Left lung (tissue), 10 donors: ENCODE data around the gene AK9. TPM values are rescaled to one million over a fixed set of nuclear protein-coding genes. Genes with fewer than 3 reads are reported as not detected.

Source experiments
- ATAC-seq: fragments of 200-7000 bp; cut with Tn5 transposase; one replicate; pipeline ENCODE4 v1.9.1; 2020; ENCODE audit warnings: moderate library complexity
- DNase-seq, 4 donors: peaks; one replicate each; pipeline ENCODE4 v3.0.0-alpha.2; 2013 to 2020
- H3K27ac ChIP-seq, 2 donors: fragments of 200-600 bp; sonication (generic) in 1 of 2; one replicate each; pipeline versions ENCODE4 v1.5.0 to v1.8.0; 2020 to 2021
- H3K27me3 ChIP-seq, 2 donors: fragments of 200-600 bp; sonication (generic) in 1 of 2; one replicate each; pipeline versions ENCODE4 v1.5.0 to v1.8.0; 2020 to 2021
- H3K36me3 ChIP-seq, 2 donors: fragments of 200-600 bp; sonication (generic) in 1 of 2; one replicate each; pipeline versions ENCODE4 v1.5.0 to v1.8.0; 2020 to 2021
- H3K4me1 ChIP-seq, 2 donors: fragments of 200-600 bp; one replicate each; pipeline ENCODE4 v1.8.0; 2021
- H3K4me3 ChIP-seq, 2 donors: fragments of 200-600 bp; sonication (generic) in 1 of 2; one replicate each; pipeline versions ENCODE4 v1.5.0 to v1.8.0; 2020 to 2021; ENCODE audit warnings: mild to moderate bottlenecking in 1 of 2
- H3K9me3 ChIP-seq, 2 donors: fragments of 200-600 bp; sonication (generic) in 1 of 2; one replicate each; pipeline versions ENCODE4 v1.5.0 to v1.8.0; 2020 to 2021
- CTCF ChIP-seq, 2 donors: fragments of 200-600 bp; sonication (generic) in 1 of 2; IDR thresholded peaks; one replicate each; pipeline versions ENCODE4 v1.5.0 to v1.8.0; 2021; ENCODE audit warnings: antibody characterized with exemption in 2 of 2
- intact Hi-C, 2 donors: fragments of 100-400 bp; cut with DNase I; formaldehyde crosslinking; loops; one replicate each; pipeline versions ENCODE4 v1.11.2 to v1.14.2; 2022
- polyA plus RNA-seq, 6 donors: library from polyadenylated mRNA; unstranded; fragments of 120-200 nt; gene quantifications; one replicate each; pipeline ENCODE4 v1.2.1, GENCODE V29; 2013; ENCODE audit not compliant: insufficient read length in 6 of 6
- total RNA-seq, 2 donors: library from RNA; stranded (reverse); fragmentation: NEBNext Ultra II Directional; extraction: Animal tissue kit (Norgen Biotek cat#: 25700); gene quantifications; one replicate each; pipeline ENCODE4 v1.2.1, GENCODE V29; 2021
- donor health status: DM: no; HTN: yes; CAD: no.
- donor health status: DM: no; HTN: no; CAD: no.

Gene AK9
- total and polyA plus RNA-seq, 8 donors, result 4.6 to 18.1 (median 13.3) TPM

GRCh38 chr6:109488001-109488400, 203.0 kb downstream of the AK9 start:
- Histone ChIP-seq H3K27ac (no peak overlapping the region), H3K4me1 (peaks cover 0 to 6% of the 10 kb centered on the region in 2 donors), H3K27me3 (no peaks in the 10 kb centered on the region), H3K36me3 (no peaks in the 10 kb centered on the region), H3K4me3 (no peak overlapping the region), H3K9me3 (no peaks in the 10 kb centered on the region)
- TF ChIP-seq CTCF (IDR thresholded peaks at IDR 0.05), result no peak
- ATAC-seq (no peak), DNase-seq (no peak)
- intact Hi-C loops, result no loop called here

GRCh38 chr6:109486068-109486467, 204.9 kb downstream of the AK9 start:
- TF ChIP-seq CTCF (IDR thresholded peaks at IDR 0.05), result no peak
- intact Hi-C loops, result no loop called here
- H3K27me3 ChIP-seq, result no peaks in the 10 kb centered on the region
- H3K27ac ChIP-seq, result no peak overlapping the region
- DNase-seq, result no peak
- peaks cover 10 to 21% of the 10 kb centered on the region in 2 donors for H3K4me1 ChIP-seq
- no peaks in the 10 kb centered on the region for H3K9me3 ChIP-seq
- peaks cover 0 to 4% of the 10 kb centered on the region in 2 donors for H3K36me3 ChIP-seq
- no peak overlapping the region for H3K4me3 ChIP-seq
- no peak for ATAC-seq

GRCh38 chr6:109485266-109485935, 205.6 kb downstream of the AK9 start:
- Histone ChIP-seq H3K9me3 (no peaks in the 10 kb centered on the region), H3K27ac (no peak overlapping the region), H3K27me3 (no peaks in the 10 kb centered on the region), H3K4me3 (no peak overlapping the region), H3K4me1 (peaks cover 10 to 27% of the 10 kb centered on the region in 2 donors), H3K36me3 (peaks cover 0 to 11% of the 10 kb centered on the region in 2 donors)
- no peak for TF ChIP-seq CTCF (IDR thresholded peaks at IDR 0.05)
- intact Hi-C loops, result no loop called here
- ATAC-seq (no peak), DNase-seq (no peak)

- peak in 2 of 4 donors; percentile 78 to 79 for DNase-seq
- peak overlapping the region in 1 of 2 donors; percentile 91 for H3K4me3 ChIP-seq
Observed at GRCh38 chr6:109484122-109484521, 206.9 kb downstream of the AK9 start.

GRCh38 chr6:109483735-109484057, 207.3 kb downstream of the AK9 start:
- H3K4me3 ChIP-seq, result peak overlapping the region; percentile 19 to 91
- no peaks in the 10 kb centered on the region for H3K27me3 ChIP-seq
- ATAC-seq (no peak), DNase-seq (peak in 2 of 4 donors; percentile 58 to 67)
- H3K9me3 ChIP-seq, result no peaks in the 10 kb centered on the region
- H3K4me1 ChIP-seq, result peaks cover 10 to 44% of the 10 kb centered on the region in 2 donors
- no peak for TF ChIP-seq CTCF (IDR thresholded peaks at IDR 0.05)
- peaks cover 0 to 14% of the 10 kb centered on the region in 2 donors for H3K36me3 ChIP-seq
- intact Hi-C loops, result no loop called here
- peak overlapping the region; percentile 53 to 55 for H3K27ac ChIP-seq

More at GRCh38 chr6:109484122-109484521, 206.9 kb downstream of the AK9 start:
- no peak for TF ChIP-seq CTCF (IDR thresholded peaks at IDR 0.05)
- H3K27ac ChIP-seq, result peak overlapping the region in 1 of 2 donors; percentile 55
- H3K4me1 ChIP-seq, result peaks cover 10 to 40% of the 10 kb centered on the region in 2 donors
- peaks cover 0 to 14% of the 10 kb centered on the region in 2 donors for H3K36me3 ChIP-seq
- H3K27me3 ChIP-seq, result no peaks in the 10 kb centered on the region
- no peaks in the 10 kb centered on the region for H3K9me3 ChIP-seq
- ATAC-seq, result no peak
- intact Hi-C loops, result no loop called here
